Measurements from ENCODE around the gene NBEAL2. TPM values are rescaled to one million over a fixed set of nuclear protein-coding genes. Genes with fewer than 3 reads are reported as not detected.

The NBEAL2 gene
- polyA plus RNA-seq (2012; ENCODE audit: low read depth, missing spikeins), result 53.4 TPM

- FAIRE-seq (peak; percentile 98), DNase-seq (ENCODE audit: insufficient read length, low spot score) (peak; percentile 94)
- 0 out of 2 replicates have a peak, but pooled peaks have one; percentile 15 for TF ChIP-seq POU2F2 (IDR thresholded peaks at IDR 0.05; ENCODE audit: low read depth, low read length)
- TF ChIP-seq SPI1 (IDR thresholded peaks at IDR 0.05; ENCODE audit: low read depth, low read length), result no peak
- TF ChIP-seq POLR2AphosphoS5 (IDR thresholded peaks at IDR 0.05; ENCODE audit: low read depth, low read length), result 0 out of 2 replicates have a peak, but pooled peaks have one; percentile 27
- 0 out of 2 replicates have a peak, but pooled peaks have one; percentile 32 for TF ChIP-seq TAF1 (IDR thresholded peaks at IDR 0.05; ENCODE audit: low read depth, low read length)
- no peak; the same call in 1 of the 2 replicates for TF ChIP-seq POLR2A (IDR thresholded peaks at IDR 0.05; ENCODE audit: low read depth, low read length)
- TF ChIP-seq PAX5 (IDR thresholded peaks at IDR 0.05; ENCODE audit: insufficient read depth, low read length, severe bottlenecking), result peak; percentile 40
Observed at GRCh38 chr3:46978985-46979944, at the start of gene NBEAL2. TSS of gene NBEAL2 (plus strand) at chr3:46979666. CDS start at chr3:46979862, 196 bp downstream.

GRCh38 chr3:46930166-46930944 lies 49.1 kb upstream of the NBEAL2 start:
- DNase-seq (ENCODE audit: insufficient read length, low spot score) (no peak), FAIRE-seq (peak; percentile 47)
- no peak for TF ChIP-seq POLR2AphosphoS5 (IDR thresholded peaks at IDR 0.05; ENCODE audit: low read depth, low read length)
- TF ChIP-seq SPI1 (IDR thresholded peaks at IDR 0.05; ENCODE audit: low read depth, low read length), result 0 out of 2 replicates have a peak, but pooled peaks have one; percentile 4
- no peak for TF ChIP-seq POU2F2 (IDR thresholded peaks at IDR 0.05; ENCODE audit: low read depth, low read length)

GRCh38 chr3:46930945-46931403 lies 48.5 kb upstream of the NBEAL2 start:
- no peak for FAIRE-seq
- TF ChIP-seq TAF1 (IDR thresholded peaks at IDR 0.05; ENCODE audit: low read depth, low read length) (no peak), SPI1 (IDR thresholded peaks at IDR 0.05; ENCODE audit: low read depth, low read length) (no peak), POLR2A (IDR thresholded peaks at IDR 0.05; ENCODE audit: low read depth, low read length) (no peak)
- no peak for DNase-seq (ENCODE audit: insufficient read length, low spot score)

GRCh38 chr3:46931631-46932331 lies 47.7 kb upstream of the NBEAL2 start:
- no peak for TF ChIP-seq PAX5 (IDR thresholded peaks at IDR 0.05; ENCODE audit: insufficient read depth, low read length, severe bottlenecking)
- peak; percentile 74 for FAIRE-seq
- no peak for DNase-seq (ENCODE audit: insufficient read length, low spot score)

- DNase-seq (ENCODE audit: insufficient read length, low spot score) (no peak), FAIRE-seq (peak; percentile 23)
- TF ChIP-seq POU2F2 (IDR thresholded peaks at IDR 0.05; ENCODE audit: low read depth, low read length) (no peak), POLR2A (IDR thresholded peaks at IDR 0.05; ENCODE audit: low read depth, low read length) (no peak), PAX5 (IDR thresholded peaks at IDR 0.05; ENCODE audit: insufficient read depth, low read length, severe bottlenecking) (no peak), SPI1 (IDR thresholded peaks at IDR 0.05; ENCODE audit: low read depth, low read length) (no peak), TAF1 (IDR thresholded peaks at IDR 0.05; ENCODE audit: low read depth, low read length) (no peak), POLR2AphosphoS5 (IDR thresholded peaks at IDR 0.05; ENCODE audit: low read depth, low read length) (no peak)
Observed at GRCh38 chr3:46932455-46933225, 46.8 kb upstream of the NBEAL2 start.

- DNase-seq (ENCODE audit: insufficient read length, low spot score) (no peak), FAIRE-seq (peak; percentile 62)
- TF ChIP-seq POLR2A (IDR thresholded peaks at IDR 0.05; ENCODE audit: low read depth, low read length) (no peak), POU2F2 (IDR thresholded peaks at IDR 0.05; ENCODE audit: low read depth, low read length) (no peak), PAX5 (IDR thresholded peaks at IDR 0.05; ENCODE audit: insufficient read depth, low read length, severe bottlenecking) (no peak), SPI1 (IDR thresholded peaks at IDR 0.05; ENCODE audit: low read depth, low read length) (no peak), POLR2AphosphoS5 (IDR thresholded peaks at IDR 0.05; ENCODE audit: low read depth, low read length) (no peak)
Observed at GRCh38 chr3:46933261-46933660, 46.2 kb upstream of the NBEAL2 start.

GRCh38 chr3:46934072-46934471 lies 45.4 kb upstream of the NBEAL2 start:
- TF ChIP-seq TAF1 (IDR thresholded peaks at IDR 0.05; ENCODE audit: low read depth, low read length), result no peak
- TF ChIP-seq SPI1 (IDR thresholded peaks at IDR 0.05; ENCODE audit: low read depth, low read length), result no peak
- TF ChIP-seq POLR2AphosphoS5 (IDR thresholded peaks at IDR 0.05; ENCODE audit: low read depth, low read length), result no peak
- TF ChIP-seq POLR2A (IDR thresholded peaks at IDR 0.05; ENCODE audit: low read depth, low read length), result no peak
- no peak for TF ChIP-seq PAX5 (IDR thresholded peaks at IDR 0.05; ENCODE audit: insufficient read depth, low read length, severe bottlenecking)
- no peak for TF ChIP-seq POU2F2 (IDR thresholded peaks at IDR 0.05; ENCODE audit: low read depth, low read length)
- FAIRE-seq, result no peak
- DNase-seq (ENCODE audit: insufficient read length, low spot score), result no peak

- FAIRE-seq, result no peak
- DNase-seq (ENCODE audit: insufficient read length, low spot score), result no peak
- TF ChIP-seq POU2F2 (IDR thresholded peaks at IDR 0.05; ENCODE audit: low read depth, low read length), result no peak
- TF ChIP-seq POLR2AphosphoS5 (IDR thresholded peaks at IDR 0.05; ENCODE audit: low read depth, low read length), result peak; percentile 18; the same call in 1 of the 2 replicates
Observed at GRCh38 chr3:46934498-46935167, 44.8 kb upstream of the NBEAL2 start.
